ENCODE measurements around the gene TMEM131. TPM values are rescaled to one million over a fixed set of nuclear protein-coding genes. Genes with fewer than 3 reads are reported as not detected.

Gene TMEM131
- total and polyA plus RNA-seq, 2 experiments from 2014 or later: 9.2 to 22.7 TPM

DNA sequence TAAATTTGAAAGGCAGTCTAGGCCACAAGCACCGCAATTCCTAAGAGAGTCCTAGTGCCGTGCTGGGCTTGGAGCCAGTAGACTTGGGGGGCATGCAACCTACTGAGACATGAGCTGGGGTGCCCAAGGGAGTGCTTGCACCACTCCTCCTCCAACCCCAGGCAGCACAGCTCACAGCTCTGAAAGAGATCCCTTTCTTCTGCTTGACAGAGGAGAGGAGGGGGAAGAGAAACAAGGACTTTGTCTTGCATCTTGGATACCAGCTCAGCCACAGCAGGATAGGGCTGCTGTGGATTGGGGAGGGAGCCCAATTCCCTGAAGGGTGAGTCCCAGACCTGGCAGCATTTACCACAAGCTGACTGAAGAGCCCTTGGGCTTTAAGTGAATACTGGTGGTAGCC is 134.6 kb downstream of the TMEM131 start:
- Histone ChIP-seq H3F3A (replicated peaks; ENCODE audit: low read depth) (no peaks in the 10 kb centered on the region), H3K4me2 (no peak overlapping the region), H2AFZ (no peak overlapping the region), H3K79me2 (replicated peaks; ENCODE audit: insufficient read depth) (no peaks in the 10 kb centered on the region), H3K36me3 (ENCODE audit: insufficient read depth) (no peaks in the 10 kb centered on the region; the same call in 1 of the 2 replicates), H3K4me1 (ENCODE audit: insufficient read depth) (peaks cover 11% of the 10 kb centered on the region; the same call in 1 of the 2 replicates), H3K27me3 (ENCODE audit: insufficient read depth) (no peaks in the 10 kb centered on the region), H4K20me1 (replicated peaks; ENCODE audit: insufficient read depth) (peaks cover 4% of the 10 kb centered on the region; the same call in 1 of the 2 replicates), H3K27ac (ENCODE audit: low read depth) (no peak overlapping the region), H3K4me3 (no peak overlapping the region), H3K9me2 (ENCODE audit: insufficient read depth) (no peaks in the 10 kb centered on the region)
- H3K4me3 Mint-ChIP-seq: no peak overlapping the region
- peaks cover 11% of the 10 kb centered on the region; the same call in 2 of the 3 replicates for H3K4me1 Mint-ChIP-seq
- no peaks in the 10 kb centered on the region for H3K27me3 Mint-ChIP-seq (ENCODE audit: insufficient read depth, low read depth, poor library complexity)
- DNase-seq (ENCODE audit: low spot score) (no peak), ATAC-seq (peak; percentile 50; the same call in 2 of the 3 replicates)
- H3K27ac Mint-ChIP-seq: no peak overlapping the region
- TF ChIP-seq REST (IDR thresholded peaks at IDR 0.05; ENCODE audit: unreplicated experiment) (no peak), ZNF114 (CRISPR knock-in tag; IDR thresholded peaks at IDR 0.05) (no peak), EZH2 (IDR thresholded peaks at IDR 0.05; ENCODE audit: low read depth, unreplicated experiment) (no peak)
- H3K36me3 Mint-ChIP-seq (ENCODE audit: low read depth): 0 out of 3 replicates have a peak, but pooled peaks cover 2% of the 10 kb centered on the region
- no peaks in the 10 kb centered on the region for H3K9me3 Mint-ChIP-seq

DNA sequence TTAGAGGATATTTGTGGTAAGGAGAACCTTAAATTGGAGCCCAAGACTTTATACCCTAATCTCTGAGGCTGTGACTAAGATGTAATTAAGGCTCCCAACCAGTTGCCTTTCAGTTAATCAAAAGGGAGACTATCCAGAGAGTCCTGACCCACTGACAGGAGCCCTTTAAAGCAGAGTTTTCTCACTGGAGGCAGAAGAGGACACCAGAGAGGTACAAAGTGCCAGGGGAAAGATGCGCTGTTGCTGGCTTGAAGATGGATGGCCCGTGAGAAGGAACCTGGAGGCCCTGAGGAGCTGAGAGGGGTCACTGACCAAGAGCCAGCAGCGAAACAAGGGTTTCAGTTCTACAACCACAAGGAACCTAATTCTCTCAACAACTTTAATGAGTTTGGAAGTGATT is 137.3 kb downstream of the TMEM131 start:
- no peak overlapping the region for H2AFZ ChIP-seq
- H3K79me2 ChIP-seq (replicated peaks; ENCODE audit: insufficient read depth): no peaks in the 10 kb centered on the region
- H3K9me3 Mint-ChIP-seq: no peaks in the 10 kb centered on the region
- H3K36me3 Mint-ChIP-seq (ENCODE audit: low read depth): no peaks in the 10 kb centered on the region
- TF ChIP-seq, protein P1, sequence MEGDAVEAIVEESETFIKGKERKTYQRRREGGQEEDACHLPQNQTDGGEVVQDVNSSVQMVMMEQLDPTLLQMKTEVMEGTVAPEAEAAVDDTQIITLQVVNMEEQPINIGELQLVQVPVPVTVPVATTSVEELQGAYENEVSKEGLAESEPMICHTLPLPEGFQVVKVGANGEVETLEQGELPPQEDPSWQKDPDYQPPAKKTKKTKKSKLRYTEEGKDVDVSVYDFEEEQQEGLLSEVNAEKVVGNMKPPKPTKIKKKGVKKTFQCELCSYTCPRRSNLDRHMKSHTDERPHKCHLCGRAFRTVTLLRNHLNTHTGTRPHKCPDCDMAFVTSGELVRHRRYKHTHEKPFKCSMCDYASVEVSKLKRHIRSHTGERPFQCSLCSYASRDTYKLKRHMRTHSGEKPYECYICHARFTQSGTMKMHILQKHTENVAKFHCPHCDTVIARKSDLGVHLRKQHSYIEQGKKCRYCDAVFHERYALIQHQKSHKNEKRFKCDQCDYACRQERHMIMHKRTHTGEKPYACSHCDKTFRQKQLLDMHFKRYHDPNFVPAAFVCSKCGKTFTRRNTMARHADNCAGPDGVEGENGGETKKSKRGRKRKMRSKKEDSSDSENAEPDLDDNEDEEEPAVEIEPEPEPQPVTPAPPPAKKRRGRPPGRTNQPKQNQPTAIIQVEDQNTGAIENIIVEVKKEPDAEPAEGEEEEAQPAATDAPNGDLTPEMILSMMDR (conservative IDR thresholded peaks at IDR 0.05; ENCODE audit: low read depth in 2 of 2): peak; percentile 24 to 44; a peak in 2 of 4 replicates
- no peak for TF ChIP-seq EZH2phosphoT487 (IDR thresholded peaks at IDR 0.05; ENCODE audit: unreplicated experiment)
- no peak for TF ChIP-seq ZNF114 (CRISPR knock-in tag; IDR thresholded peaks at IDR 0.05)
- no peaks in the 10 kb centered on the region for H3K9me2 ChIP-seq (ENCODE audit: insufficient read depth)
- no peak overlapping the region for H3K27ac Mint-ChIP-seq
- H3K36me3 ChIP-seq (ENCODE audit: insufficient read depth): no peaks in the 10 kb centered on the region
- H3K4me3 ChIP-seq: no peak overlapping the region
- no peaks in the 10 kb centered on the region for H3K27me3 ChIP-seq (ENCODE audit: insufficient read depth)
- no peaks in the 10 kb centered on the region for H3K27me3 Mint-ChIP-seq (ENCODE audit: insufficient read depth, low read depth, poor library complexity)
- DNase-seq (ENCODE audit: low spot score) (peak; percentile 24), ATAC-seq (peak; percentile 66)
- peaks cover 11% of the 10 kb centered on the region; the same call in 1 of the 2 replicates for H3K4me1 ChIP-seq (ENCODE audit: insufficient read depth)
- H3K4me3 Mint-ChIP-seq: no peak overlapping the region
- H3K27ac ChIP-seq (ENCODE audit: low read depth): no peak overlapping the region
- H3K4me2 ChIP-seq: no peak overlapping the region
- H3F3A ChIP-seq (replicated peaks; ENCODE audit: low read depth): no peaks in the 10 kb centered on the region
- H3K4me1 Mint-ChIP-seq: peaks cover 11% of the 10 kb centered on the region; the same call in 2 of the 3 replicates
- H4K20me1 ChIP-seq (replicated peaks; ENCODE audit: insufficient read depth): peaks cover 4% of the 10 kb centered on the region; the same call in 1 of the 2 replicates
